NOMO-1 treated with dmso at 0.1 percent for 144 hours (cell line): ENCODE results near the gene LINGO4.

Experiments used
- DNase-seq: peaks from one replicate; lab custom pipeline; 2025; ENCODE audit not compliant: unreplicated experiment; lab: John Stamatoyannopoulos, UW

LINGO4 gene

GRCh38 chr1:151815716-151816327 lies 10.6 kb upstream of the LINGO4 start:
- no peak for DNase-seq

GRCh38 chr1:151814971-151815545 lies 9.8 kb upstream of the LINGO4 start:
- DNase-seq: no peak

- DNase-seq: no peak
Measured at GRCh38 chr1:151814426-151814825, 9.2 kb upstream of the LINGO4 start.

GRCh38 chr1:151813271-151813977 lies 8.2 kb upstream of the LINGO4 start:
- DNase-seq: no peak

- DNase-seq: no peak
Measured at GRCh38 chr1:151811181-151811580, 6.0 kb upstream of the LINGO4 start.

- no peak for DNase-seq
Measured at GRCh38 chr1:151809985-151810556, 4.9 kb upstream of the LINGO4 start.

GRCh38 chr1:151809290-151809984 lies 4.2 kb upstream of the LINGO4 start:
- no peak for DNase-seq

GRCh38 chr1:151807766-151808165 lies 2.5 kb upstream of the LINGO4 start:
- DNase-seq: no peak

- DNase-seq: no peak
Measured at GRCh38 chr1:151807131-151807530, 1.9 kb upstream of the LINGO4 start.

- DNase-seq: no peak
Measured at GRCh38 chr1:151806170-151806569, 951 bp upstream of the LINGO4 start.

- DNase-seq: no peak
Measured at GRCh38 chr1:151803915-151804314, 1.3 kb downstream of the LINGO4 start.

GRCh38 chr1:151803164-151803563 lies 2.1 kb downstream of the LINGO4 start:
- DNase-seq: no peak

GRCh38 chr1:151802372-151802771 lies 2.8 kb downstream of the LINGO4 start:
- DNase-seq: no peak

GRCh38 chr1:151801846-151802245 lies 3.4 kb downstream of the LINGO4 start:
- no peak for DNase-seq

- no peak for DNase-seq
Measured at GRCh38 chr1:151801310-151801820, 3.9 kb downstream of the LINGO4 start.

- no peak for DNase-seq
Measured at GRCh38 chr1:151800830-151801229, 4.4 kb downstream of the LINGO4 start.

- no peak for DNase-seq
Measured at GRCh38 chr1:151799179-151800022, 5.8 kb downstream of the LINGO4 start.

- no peak for DNase-seq
Measured at GRCh38 chr1:151798571-151798970, 6.6 kb downstream of the LINGO4 start.

GRCh38 chr1:151790940-151791651 lies 14.1 kb downstream of the LINGO4 start:
- DNase-seq: no peak
